D721Med (cell line): ENCODE results near the gene DIPK1A.
A peak's percentile ranks its signal among the peaks of the same experiment; 100 is the strongest.

Source experiments
- DNase-seq: peaks from one replicate; pipeline ENCODE4 v3.0.0; 2011; ENCODE audit warnings: low spot score; ENCODE audit not compliant: insufficient read length
- FAIRE-seq: peaks from 2 replicates; lab custom pipeline; 2011; peaks lifted over from hg19 to GRCh38; lab: Jason Lieb, UNC
- CTCF ChIP-seq: IDR thresholded peaks from 2 replicates; pipeline ENCODE4 v1.5.1; 2012; ENCODE audit warnings: mild to moderate bottlenecking, control low read depth; ENCODE audit not compliant: insufficient read depth; ENCODE audit errors: missing control alignments

Gene DIPK1A

GRCh38 chr1:92958203-92958970, 2.9 kb downstream of the DIPK1A start:
- FAIRE-seq (no peak), DNase-seq (no peak)
- TF ChIP-seq CTCF: no peak

- no peak for TF ChIP-seq CTCF
- DNase-seq (no peak), FAIRE-seq (no peak)
These were observed 4.1 kb downstream of the DIPK1A start for GRCh38 chr1:92957030-92957734.

- DNase-seq (peak; percentile 23), FAIRE-seq (no peak)
- TF ChIP-seq CTCF: no peak
These were observed 4.8 kb downstream of the DIPK1A start for GRCh38 chr1:92956254-92957029.

GRCh38 chr1:92953491-92953890, 7.8 kb downstream of the DIPK1A start:
- no peak for TF ChIP-seq CTCF
- FAIRE-seq: no peak
- DNase-seq: no peak

- no peak for TF ChIP-seq CTCF
- FAIRE-seq: no peak
- no peak for DNase-seq
These were observed 8.5 kb downstream of the DIPK1A start for GRCh38 chr1:92952714-92953113.

GRCh38 chr1:92951141-92951582, 10.1 kb downstream of the DIPK1A start:
- FAIRE-seq: no peak
- TF ChIP-seq CTCF: peak; percentile 8

More at GRCh38 chr1:92951141-92951582, 10.1 kb downstream of the DIPK1A start:
- DNase-seq: no peak
